Measurements from ENCODE around the gene ZBTB14.

GRCh38 chr18:5266721-5267120 is 28.8 kb downstream of the ZBTB14 start:
- TF ChIP-seq POLR2A (IDR thresholded peaks at IDR 0.05; ENCODE audit: borderline replicate concordance, extremely low read depth, insufficient read depth, insufficient read length): no peak
- no peak for TF ChIP-seq POLR2AphosphoS5 (IDR thresholded peaks at IDR 0.05; ENCODE audit: low read depth, low read length)
- no peak for TF ChIP-seq JUND (IDR thresholded peaks at IDR 0.05)
- no peak for TF ChIP-seq EZH2 (IDR thresholded peaks at IDR 0.05)
- TF ChIP-seq, protein P1, sequence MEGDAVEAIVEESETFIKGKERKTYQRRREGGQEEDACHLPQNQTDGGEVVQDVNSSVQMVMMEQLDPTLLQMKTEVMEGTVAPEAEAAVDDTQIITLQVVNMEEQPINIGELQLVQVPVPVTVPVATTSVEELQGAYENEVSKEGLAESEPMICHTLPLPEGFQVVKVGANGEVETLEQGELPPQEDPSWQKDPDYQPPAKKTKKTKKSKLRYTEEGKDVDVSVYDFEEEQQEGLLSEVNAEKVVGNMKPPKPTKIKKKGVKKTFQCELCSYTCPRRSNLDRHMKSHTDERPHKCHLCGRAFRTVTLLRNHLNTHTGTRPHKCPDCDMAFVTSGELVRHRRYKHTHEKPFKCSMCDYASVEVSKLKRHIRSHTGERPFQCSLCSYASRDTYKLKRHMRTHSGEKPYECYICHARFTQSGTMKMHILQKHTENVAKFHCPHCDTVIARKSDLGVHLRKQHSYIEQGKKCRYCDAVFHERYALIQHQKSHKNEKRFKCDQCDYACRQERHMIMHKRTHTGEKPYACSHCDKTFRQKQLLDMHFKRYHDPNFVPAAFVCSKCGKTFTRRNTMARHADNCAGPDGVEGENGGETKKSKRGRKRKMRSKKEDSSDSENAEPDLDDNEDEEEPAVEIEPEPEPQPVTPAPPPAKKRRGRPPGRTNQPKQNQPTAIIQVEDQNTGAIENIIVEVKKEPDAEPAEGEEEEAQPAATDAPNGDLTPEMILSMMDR (IDR thresholded peaks at IDR 0.05 in 2 of 3, conservative IDR thresholded peaks at IDR 0.05 in 1 of 3; ENCODE audit: borderline replicate concordance in 1 of 3, insufficient read depth in 1 of 3, low read depth in 2 of 3, low read length in 2 of 3): no peak
- no peak for TF ChIP-seq YY1 (IDR thresholded peaks at IDR 0.05; ENCODE audit: extremely low read depth, insufficient replicate concordance, low read depth, low read length)
- no peak for TF ChIP-seq ATF3 (IDR thresholded peaks at IDR 0.05)
- TF ChIP-seq SIN3A (IDR thresholded peaks at IDR 0.05; ENCODE audit: low read depth): no peak
